ENCODE measurements around the gene TRIM22.

- TF ChIP-seq GATA3 (IDR thresholded peaks at IDR 0.05; ENCODE audit: low read depth, low read length): no peak
- no peak for TF ChIP-seq GATA2 (IDR thresholded peaks at IDR 0.05; ENCODE audit: low read depth, low read length)
Observed at GRCh38 chr11:5712507-5712906, 22.9 kb downstream of the TRIM22 start.

Data from SH-SY5Y (cell line).